Chondrocyte (in vitro differentiated cells): ENCODE results near the gene FCRLA. TPM values are rescaled to one million over a fixed set of nuclear protein-coding genes. Genes with fewer than 3 reads are reported as not detected.

Experiments
- DNase-seq: peaks from one replicate; pipeline ENCODE4 v3.0.0; 2021; ENCODE audit warnings: mixed read lengths, low spot score
- H3K27ac Mint-ChIP-seq: one replicate; pipeline ENCODE4 v1.8.0; 2021; ENCODE audit warnings: mild to moderate bottlenecking, moderate library complexity, mixed read lengths; ENCODE audit not compliant: unreplicated experiment
- H3K27me3 Mint-ChIP-seq: 2 replicates; pipeline ENCODE4 v1.8.0; 2021; ENCODE audit warnings: low read depth, mixed read lengths
- H3K36me3 Mint-ChIP-seq: 2 replicates; pipeline ENCODE4 v1.8.0; 2021; ENCODE audit warnings: low read depth, mixed read lengths
- H3K4me1 Mint-ChIP-seq: 2 replicates; pipeline ENCODE4 v1.8.0; 2021; ENCODE audit warnings: low read depth, mild to moderate bottlenecking, mixed read lengths
- H3K4me3 Mint-ChIP-seq: one replicate; pipeline ENCODE4 v1.8.0; 2021; ENCODE audit warnings: mild to moderate bottlenecking, moderate library complexity, mixed read lengths; ENCODE audit not compliant: unreplicated experiment
- H3K9me3 Mint-ChIP-seq: 2 replicates; pipeline ENCODE4 v1.8.0; 2021; ENCODE audit warnings: low read depth, mixed read lengths
- total RNA-seq: library from RNA; stranded (reverse); gene quantifications from 3 replicates; pipeline ENCODE4 v1.2.1, GENCODE V29; 2021
- TF ChIP-seq, protein P1 (sequence below): fragments of 200-600 bp; sonication (generic); IDR thresholded peaks from 2 replicates; pipeline ENCODE4 v1.5.0; 2021; ENCODE audit warnings: antibody characterized with exemption, mild to moderate bottlenecking, moderate library complexity

The FCRLA gene
- total RNA-seq, 1 donor from 2014 or later, result not detected

DNA sequence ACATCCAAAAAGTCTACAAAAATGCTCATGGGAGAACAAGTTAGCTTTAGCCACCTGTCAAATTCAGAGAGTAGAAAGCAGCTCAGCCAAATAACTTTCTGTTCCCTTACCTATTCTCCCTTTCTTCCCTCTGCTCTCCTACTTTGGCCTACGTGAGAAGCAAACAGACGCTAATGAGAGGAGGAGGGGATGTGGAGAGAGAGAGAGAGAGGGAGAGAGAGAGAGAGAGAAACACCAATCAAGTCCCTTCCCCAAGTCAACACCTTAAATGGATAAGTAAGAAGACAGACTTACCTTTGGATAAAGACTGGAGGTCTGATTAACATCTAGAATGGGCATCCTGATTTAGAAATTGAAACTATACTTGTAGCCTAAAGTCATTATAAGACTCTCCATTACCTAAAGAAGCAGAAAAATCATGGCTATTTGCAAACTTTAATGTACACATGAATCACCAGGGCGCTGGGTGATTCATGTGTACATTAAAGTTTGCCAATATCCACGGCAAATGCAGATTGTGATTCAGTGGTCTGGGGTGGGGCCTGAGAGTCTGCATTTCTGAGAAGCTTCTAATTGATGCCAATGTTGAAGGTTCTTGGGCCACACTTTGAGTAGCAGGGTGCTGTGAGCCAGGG is 29.4 kb downstream of the FCRLA start:
- no peaks in the 10 kb centered on the region for H3K4me1 Mint-ChIP-seq
- H3K36me3 Mint-ChIP-seq, result no peaks in the 10 kb centered on the region
- H3K27me3 Mint-ChIP-seq, result peaks cover 25% of the 10 kb centered on the region

DNA sequence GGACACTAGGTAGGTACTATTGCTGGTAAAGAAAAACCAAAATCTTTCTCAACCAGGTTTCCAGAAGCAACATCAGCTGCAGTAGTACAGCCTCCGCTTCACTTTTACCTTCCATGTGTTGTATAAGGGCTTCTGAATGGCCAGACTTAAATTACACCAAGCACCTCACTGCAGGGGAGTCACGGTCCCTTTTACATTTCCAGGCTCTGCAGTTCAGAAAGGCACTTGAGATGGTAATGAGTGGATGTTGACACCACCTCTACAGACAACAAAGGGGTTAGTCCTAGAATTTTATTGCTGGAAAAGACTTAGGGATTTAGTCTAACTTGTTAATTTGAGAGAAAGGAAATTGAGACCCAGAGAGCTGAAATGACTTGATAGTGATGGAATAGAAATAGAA is 30.6 kb downstream of the FCRLA start:
- Mint-ChIP-seq H3K4me1 (no peaks in the 10 kb centered on the region), H3K9me3 (no peaks in the 10 kb centered on the region), H3K27me3 (peaks cover 18% of the 10 kb centered on the region), H3K4me3 (no peak overlapping the region), H3K36me3 (no peaks in the 10 kb centered on the region), H3K27ac (no peak overlapping the region)
- TF ChIP-seq, protein P1, sequence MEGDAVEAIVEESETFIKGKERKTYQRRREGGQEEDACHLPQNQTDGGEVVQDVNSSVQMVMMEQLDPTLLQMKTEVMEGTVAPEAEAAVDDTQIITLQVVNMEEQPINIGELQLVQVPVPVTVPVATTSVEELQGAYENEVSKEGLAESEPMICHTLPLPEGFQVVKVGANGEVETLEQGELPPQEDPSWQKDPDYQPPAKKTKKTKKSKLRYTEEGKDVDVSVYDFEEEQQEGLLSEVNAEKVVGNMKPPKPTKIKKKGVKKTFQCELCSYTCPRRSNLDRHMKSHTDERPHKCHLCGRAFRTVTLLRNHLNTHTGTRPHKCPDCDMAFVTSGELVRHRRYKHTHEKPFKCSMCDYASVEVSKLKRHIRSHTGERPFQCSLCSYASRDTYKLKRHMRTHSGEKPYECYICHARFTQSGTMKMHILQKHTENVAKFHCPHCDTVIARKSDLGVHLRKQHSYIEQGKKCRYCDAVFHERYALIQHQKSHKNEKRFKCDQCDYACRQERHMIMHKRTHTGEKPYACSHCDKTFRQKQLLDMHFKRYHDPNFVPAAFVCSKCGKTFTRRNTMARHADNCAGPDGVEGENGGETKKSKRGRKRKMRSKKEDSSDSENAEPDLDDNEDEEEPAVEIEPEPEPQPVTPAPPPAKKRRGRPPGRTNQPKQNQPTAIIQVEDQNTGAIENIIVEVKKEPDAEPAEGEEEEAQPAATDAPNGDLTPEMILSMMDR, result no peak
- no peak for DNase-seq

More for the DNA sequence above, 29.4 kb downstream of the FCRLA start:
- TF ChIP-seq, protein P1, result no peak
- no peak overlapping the region for H3K4me3 Mint-ChIP-seq
- no peak overlapping the region for H3K27ac Mint-ChIP-seq
- no peak for DNase-seq
- no peaks in the 10 kb centered on the region for H3K9me3 Mint-ChIP-seq

DNA sequence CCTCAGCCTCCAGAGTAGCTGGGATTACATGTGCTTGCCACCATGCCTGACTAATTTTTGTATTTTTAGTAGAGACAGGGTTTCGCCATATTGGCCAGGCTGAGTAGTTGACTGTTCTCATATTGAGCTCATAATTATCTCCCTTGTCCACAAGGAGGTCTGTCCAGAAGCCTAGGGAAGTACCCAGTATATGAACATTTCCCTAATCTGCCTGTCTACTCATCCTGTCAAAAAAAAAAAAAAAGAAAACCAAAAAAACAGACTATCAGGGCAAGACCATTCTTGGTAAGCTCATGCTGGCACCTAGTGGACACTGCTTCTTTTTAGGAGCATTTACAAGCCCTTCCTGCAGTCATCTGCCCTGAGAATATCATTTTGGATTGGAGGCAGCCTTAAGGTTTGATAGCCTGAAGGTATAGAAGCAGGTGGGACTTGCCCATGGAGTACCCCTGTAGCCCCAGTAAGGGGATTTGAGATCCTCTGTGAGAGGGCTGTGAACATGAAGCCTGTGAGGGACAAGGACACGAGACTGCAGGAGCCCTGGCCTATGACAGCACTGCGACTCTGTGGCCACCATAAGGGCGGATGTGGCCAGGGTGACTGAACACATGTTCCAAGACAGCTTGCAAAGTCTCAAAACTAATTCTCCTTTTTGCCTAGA is 31.7 kb downstream of the FCRLA start:
- no peaks in the 10 kb centered on the region for H3K36me3 Mint-ChIP-seq
- peaks cover 15% of the 10 kb centered on the region for H3K27me3 Mint-ChIP-seq
- DNase-seq, result no peak
- no peaks in the 10 kb centered on the region for H3K9me3 Mint-ChIP-seq
- H3K27ac Mint-ChIP-seq, result no peak overlapping the region
- TF ChIP-seq, protein P1, result peak; percentile 78
- H3K4me3 Mint-ChIP-seq, result no peak overlapping the region
- no peaks in the 10 kb centered on the region for H3K4me1 Mint-ChIP-seq

DNA sequence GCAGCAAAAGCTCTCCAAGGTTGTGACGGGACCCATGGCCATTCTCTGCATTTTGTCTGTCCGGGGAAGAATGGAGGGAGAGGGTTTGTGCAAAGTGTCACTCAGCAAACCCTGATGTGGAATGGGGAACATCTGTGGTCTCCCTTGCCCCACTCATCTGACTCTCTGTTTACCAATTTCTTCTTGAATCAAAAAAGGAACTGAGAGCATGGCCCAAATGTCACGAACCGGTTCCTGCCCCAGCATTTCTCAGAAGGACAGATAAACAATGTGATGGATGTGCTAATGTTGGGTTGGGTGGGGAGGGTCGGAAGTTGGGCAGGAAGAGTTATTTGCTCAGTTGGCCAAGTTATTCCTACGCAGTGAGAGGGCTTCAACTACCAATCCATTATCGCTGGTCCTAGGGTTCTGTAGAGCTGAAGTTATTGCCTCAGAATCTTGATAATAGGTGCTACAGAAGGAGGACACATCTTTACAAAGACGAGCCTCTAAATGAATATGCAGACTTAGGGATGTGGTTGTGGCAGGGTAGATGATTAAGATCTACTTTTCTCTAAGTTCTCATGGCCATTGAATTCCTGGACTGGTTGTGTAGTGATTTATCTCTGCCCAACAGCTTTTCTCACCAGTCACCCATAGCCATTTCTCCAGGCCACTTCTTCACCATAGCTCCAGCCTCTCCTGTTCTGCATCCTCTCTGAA is 33.0 kb downstream of the FCRLA start:
- Mint-ChIP-seq H3K4me1 (no peaks in the 10 kb centered on the region), H3K4me3 (no peak overlapping the region), H3K27ac (no peak overlapping the region), H3K9me3 (no peaks in the 10 kb centered on the region), H3K27me3 (peaks cover 14% of the 10 kb centered on the region), H3K36me3 (no peaks in the 10 kb centered on the region)
- TF ChIP-seq, protein P1, result no peak
- DNase-seq, result no peak

DNA sequence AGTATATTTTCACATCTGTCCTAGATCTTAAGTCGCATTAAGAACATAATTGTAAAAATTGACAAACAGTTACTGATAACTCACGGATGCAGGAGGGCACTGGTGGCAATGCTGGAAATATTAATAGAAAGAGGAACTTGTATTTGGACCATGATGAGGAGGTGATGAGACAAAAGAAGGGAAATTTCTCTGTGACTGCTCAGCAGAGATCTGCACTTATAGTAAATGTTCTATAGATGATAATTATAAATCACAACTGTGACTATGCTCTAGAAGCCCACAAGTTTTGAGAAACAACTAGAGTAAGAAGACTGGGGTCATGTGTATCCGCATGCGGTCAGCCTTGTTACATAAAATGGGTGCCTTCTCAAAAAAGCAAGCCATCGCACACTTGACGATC is 33.9 kb downstream of the FCRLA start:
- Mint-ChIP-seq H3K27me3 (peaks cover 12% of the 10 kb centered on the region), H3K9me3 (no peaks in the 10 kb centered on the region), H3K4me3 (no peak overlapping the region), H3K36me3 (no peaks in the 10 kb centered on the region), H3K4me1 (no peaks in the 10 kb centered on the region), H3K27ac (no peak overlapping the region)
- DNase-seq, result no peak
- TF ChIP-seq, protein P1, result no peak
